GM19328 (cell line): Measurements from ENCODE around the gene ZMPSTE24.

ENCODE experiments used
- ATAC-seq: cut with Tn5 transposase; IDR thresholded peaks from one replicate; pipeline ENCODE4 v1.9.1; 2021; ENCODE audit warnings: mild to moderate bottlenecking, moderate library complexity; ENCODE audit not compliant: unreplicated experiment

ZMPSTE24 gene

GRCh38 chr1:40257313-40257687 is 736 bp upstream of the ZMPSTE24 start:
- no peak for ATAC-seq

GRCh38 chr1:40258445-40258769 is 371 bp downstream of the ZMPSTE24 start:
- no peak for ATAC-seq

- no peak for ATAC-seq
Measured at GRCh38 chr1:40264354-40264781, 6.3 kb downstream of the ZMPSTE24 start.

- no peak for ATAC-seq
Measured at GRCh38 chr1:40265298-40265697, 7.3 kb downstream of the ZMPSTE24 start.

GRCh38 chr1:40265919-40266318 is 7.9 kb downstream of the ZMPSTE24 start:
- ATAC-seq: no peak

- no peak for ATAC-seq
Measured at GRCh38 chr1:40266786-40267535, 8.9 kb downstream of the ZMPSTE24 start.

- no peak for ATAC-seq
Measured at GRCh38 chr1:40267767-40268187, 9.7 kb downstream of the ZMPSTE24 start.

- no peak for ATAC-seq
Measured at GRCh38 chr1:40268211-40268610, 10.2 kb downstream of the ZMPSTE24 start.

- ATAC-seq: no peak
Measured at GRCh38 chr1:40270152-40270834, 12.3 kb downstream of the ZMPSTE24 start.

- ATAC-seq: no peak
Measured at GRCh38 chr1:40272653-40273213, 14.7 kb downstream of the ZMPSTE24 start.

- ATAC-seq: no peak
Measured at GRCh38 chr1:40273547-40274166, 15.6 kb downstream of the ZMPSTE24 start.

- ATAC-seq: no peak
Measured at GRCh38 chr1:40274331-40274730, 16.3 kb downstream of the ZMPSTE24 start.

GRCh38 chr1:40276122-40276521 is 18.1 kb downstream of the ZMPSTE24 start:
- no peak for ATAC-seq

GRCh38 chr1:40281853-40282252 is 23.8 kb downstream of the ZMPSTE24 start:
- no peak for ATAC-seq

GRCh38 chr1:40291293-40291692 is 33.3 kb downstream of the ZMPSTE24 start:
- ATAC-seq: no peak

GRCh38 chr1:40299366-40300248 is 41.6 kb downstream of the ZMPSTE24 start:
- ATAC-seq: no peak

- no peak for ATAC-seq
Measured at GRCh38 chr1:40300249-40300567, 42.2 kb downstream of the ZMPSTE24 start.

GRCh38 chr1:40300651-40301050 is 42.6 kb downstream of the ZMPSTE24 start:
- ATAC-seq: no peak

- ATAC-seq: no peak
Measured at GRCh38 chr1:40301066-40301465, 43.0 kb downstream of the ZMPSTE24 start.

- no peak for ATAC-seq
Measured at GRCh38 chr1:40301541-40302299, 43.7 kb downstream of the ZMPSTE24 start.
